B cell (primary cell): ENCODE results near the gene ZC3H10.

ENCODE experiments used
- CTCF ChIP-seq: fragments of 200-600 bp; IDR thresholded peaks from one replicate; pipeline ENCODE4 v1.8.0; 2022; ENCODE audit warnings: antibody characterized with exemption, mild to moderate bottlenecking
- EZH2 ChIP-seq: IDR thresholded peaks from 2 replicates; pipeline ENCODE4 v1.6.1; 2012; ENCODE audit warnings: borderline replicate concordance, low read depth, mild to moderate bottlenecking, moderate library complexity, low read length; ENCODE audit not compliant: insufficient read depth, poor library complexity, severe bottlenecking

GRCh38 chr12:56124133-56124532 is 6.1 kb downstream of the ZC3H10 start:
- TF ChIP-seq CTCF (no peak), EZH2 (no peak)
